Stimulated activated CD4-positive, alpha-beta T cell treated with anti-CD3 and anti-CD28 coated beads, Interleukin-2, amount 100 ng/mL, for 4 hours (primary cell): Measurements from ENCODE around the gene ZDHHC12.
A peak's percentile ranks its signal among the peaks of the same experiment; 100 is the strongest.

Experiments used
- DNase-seq: peaks from one replicate; pipeline ENCODE4 v3.0.0-alpha.2; 2020; ENCODE audit warnings: low read depth

Gene ZDHHC12

GRCh38 chr9:128685636-128686489 is 38.1 kb downstream of the ZDHHC12 start:
- DNase-seq, result no peak

GRCh38 chr9:128684325-128685199 is 39.4 kb downstream of the ZDHHC12 start:
- peak; percentile 55 for DNase-seq

GRCh38 chr9:128684065-128684324 is 39.9 kb downstream of the ZDHHC12 start:
- DNase-seq, result no peak

GRCh38 chr9:128683340-128684064 is 40.4 kb downstream of the ZDHHC12 start:
- DNase-seq, result no peak

- no peak for DNase-seq
These were observed 46.1 kb downstream of the ZDHHC12 start for GRCh38 chr9:128677794-128678193.

GRCh38 chr9:128675382-128675781 is 48.5 kb downstream of the ZDHHC12 start:
- no peak for DNase-seq
